GM18507 (cell line): ENCODE measurements around the gene HELZ2.
"Not testable (repeated sequence)": the region's sequence is repeated elsewhere in the genome, so short reads cannot be mapped to it uniquely, and the experiment has no call there.

ENCODE experiments used
- DNase-seq: peaks from one replicate; pipeline ENCODE4 v3.0.0; 2011; ENCODE audit warnings: low read depth; ENCODE audit not compliant: insufficient read length; ENCODE audit errors: extremely low spot score
- FAIRE-seq: peaks from 2 replicates; lab custom pipeline; 2011; peaks lifted over from hg19 to GRCh38; lab: Jason Lieb, UNC

Gene HELZ2

DNA sequence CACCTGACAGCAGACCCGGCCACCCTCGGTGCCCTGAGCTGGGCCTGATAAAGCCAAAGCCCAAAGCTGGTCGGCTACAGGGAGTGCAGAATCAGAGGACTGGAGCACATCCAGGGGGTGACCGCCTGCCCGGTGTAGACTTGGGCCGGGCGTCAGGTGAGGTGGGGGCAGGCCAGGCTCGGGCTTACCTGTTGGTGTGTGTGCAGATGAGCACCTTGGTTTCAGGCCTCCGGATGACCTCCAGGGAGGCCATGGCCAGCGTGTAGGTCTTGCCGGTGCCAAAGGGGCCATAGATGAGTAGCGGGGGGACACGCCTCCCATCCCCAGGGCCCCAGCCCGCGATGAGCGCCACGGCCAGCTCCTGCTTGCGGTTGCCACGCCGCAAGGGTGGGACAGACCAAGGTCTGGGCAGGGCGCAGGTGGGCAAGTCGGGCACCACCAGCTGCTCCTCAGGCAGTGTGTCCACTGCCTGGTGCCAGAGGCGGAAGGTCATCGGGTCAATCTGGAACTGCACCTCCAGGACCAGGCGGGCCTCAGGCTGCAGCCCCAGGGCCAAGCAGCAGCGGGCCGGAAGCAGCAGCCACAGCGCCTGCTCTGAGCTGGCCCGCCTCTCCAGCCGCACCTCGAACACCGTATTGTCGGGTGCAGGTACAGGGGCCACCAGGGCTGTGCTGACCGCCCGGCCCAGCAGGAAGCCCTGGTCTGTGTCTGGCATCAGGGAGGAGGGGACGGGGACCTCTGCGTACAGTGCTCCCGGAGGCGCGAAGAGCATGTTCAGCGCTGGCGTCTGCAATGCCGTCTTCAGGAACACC is 5.7 kb downstream of the HELZ2 start:
- FAIRE-seq (peak; percentile 24), DNase-seq (no peak)

- FAIRE-seq = peak; percentile 98
- DNase-seq = no peak
Observed at GRCh38 chr20:63567386-63568169, 6.5 kb downstream of the HELZ2 start.

DNA sequence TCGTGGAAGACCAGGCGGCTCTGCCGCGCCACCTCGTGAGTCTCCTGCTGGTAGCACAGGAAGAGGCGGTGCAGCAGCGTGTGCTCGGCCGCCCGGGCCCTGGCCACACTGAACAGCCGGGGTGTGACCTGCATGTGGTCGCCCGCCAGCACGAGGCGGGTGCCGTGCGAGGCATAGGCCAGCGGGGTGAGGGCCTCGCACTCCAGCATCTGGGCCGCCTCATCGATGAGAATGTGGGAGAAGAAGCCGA is 7.0 kb downstream of the HELZ2 start:
- FAIRE-seq (no peak), DNase-seq (no peak)

GRCh38 chr20:63566395-63567135 is 7.5 kb downstream of the HELZ2 start:
- DNase-seq (no peak), FAIRE-seq (no peak)

- no peak for FAIRE-seq
- no peak for DNase-seq
Observed at GRCh38 chr20:63565699-63566335, 8.2 kb downstream of the HELZ2 start.

DNA sequence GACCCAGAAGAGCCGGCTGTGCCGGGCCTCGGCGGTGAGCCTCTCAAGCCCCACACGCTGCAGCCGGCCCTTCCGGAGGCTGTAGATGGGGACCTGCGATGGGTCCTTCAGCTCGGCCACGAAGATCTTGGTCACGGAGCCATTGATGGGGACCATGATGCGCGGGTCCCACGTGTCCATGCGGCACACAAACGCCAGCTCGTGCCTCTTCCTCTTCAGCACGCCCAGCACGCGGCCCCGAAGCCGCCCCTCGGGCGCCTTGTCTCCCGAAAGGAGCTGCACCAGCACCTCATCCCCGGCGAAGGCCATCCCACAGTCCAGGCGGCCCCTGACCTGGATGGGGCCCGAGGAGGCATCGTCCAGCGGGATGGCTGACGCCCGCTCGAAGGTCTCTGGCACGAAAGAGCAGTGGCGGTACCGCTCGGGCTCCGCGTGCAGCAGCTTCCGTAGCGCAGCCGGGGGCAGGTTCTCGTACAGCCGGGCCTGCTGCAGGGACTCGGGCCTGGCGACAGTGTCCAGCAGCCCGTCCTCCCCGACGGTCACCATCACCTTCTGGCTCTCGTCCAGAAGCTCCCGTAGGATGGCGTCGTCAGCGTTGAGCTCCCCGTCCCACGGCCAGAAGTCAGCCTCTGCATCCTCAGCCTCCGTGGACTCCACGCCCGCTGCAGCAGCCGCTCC is 8.9 kb downstream of the HELZ2 start:
- DNase-seq (no peak), FAIRE-seq (no peak)

DNA sequence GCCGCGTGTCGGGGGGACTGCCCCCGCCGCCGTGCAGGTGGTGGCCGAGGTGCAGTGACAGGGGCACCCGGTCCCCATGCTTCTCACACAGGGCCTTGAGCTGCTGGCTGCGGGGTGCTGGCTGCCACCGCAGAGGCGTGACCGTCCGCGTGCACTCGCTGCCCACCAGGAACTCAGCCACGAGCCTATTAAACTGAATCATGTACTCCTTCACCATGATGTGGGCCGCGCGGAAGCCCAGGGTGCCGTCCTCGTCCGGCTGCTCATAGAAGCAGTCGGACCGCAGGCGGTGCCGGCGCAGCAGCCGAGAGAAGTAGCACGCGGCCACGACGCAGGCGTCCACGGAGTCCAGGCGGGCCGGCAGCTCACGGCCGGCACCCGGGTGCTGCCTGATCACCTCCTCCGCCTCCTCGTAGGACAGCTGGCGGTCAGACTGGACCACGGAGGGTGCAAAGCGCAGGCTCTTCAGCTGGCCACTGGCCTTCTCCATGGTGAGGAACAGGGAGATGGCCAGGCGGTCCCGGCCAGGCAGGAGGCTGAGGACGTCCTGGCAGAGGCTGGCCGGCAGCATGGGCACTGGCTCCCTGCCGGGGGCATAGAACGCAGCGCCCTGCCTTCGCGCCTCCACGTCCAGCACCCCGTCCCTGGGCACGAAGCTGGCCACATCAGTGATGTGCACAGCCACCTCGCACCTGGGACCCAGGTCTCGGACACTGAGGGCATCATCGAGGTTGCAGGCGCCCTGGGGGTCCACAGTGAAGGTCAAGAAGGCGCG is 9.8 kb downstream of the HELZ2 start:
- DNase-seq (no peak), FAIRE-seq (no peak)

DNA sequence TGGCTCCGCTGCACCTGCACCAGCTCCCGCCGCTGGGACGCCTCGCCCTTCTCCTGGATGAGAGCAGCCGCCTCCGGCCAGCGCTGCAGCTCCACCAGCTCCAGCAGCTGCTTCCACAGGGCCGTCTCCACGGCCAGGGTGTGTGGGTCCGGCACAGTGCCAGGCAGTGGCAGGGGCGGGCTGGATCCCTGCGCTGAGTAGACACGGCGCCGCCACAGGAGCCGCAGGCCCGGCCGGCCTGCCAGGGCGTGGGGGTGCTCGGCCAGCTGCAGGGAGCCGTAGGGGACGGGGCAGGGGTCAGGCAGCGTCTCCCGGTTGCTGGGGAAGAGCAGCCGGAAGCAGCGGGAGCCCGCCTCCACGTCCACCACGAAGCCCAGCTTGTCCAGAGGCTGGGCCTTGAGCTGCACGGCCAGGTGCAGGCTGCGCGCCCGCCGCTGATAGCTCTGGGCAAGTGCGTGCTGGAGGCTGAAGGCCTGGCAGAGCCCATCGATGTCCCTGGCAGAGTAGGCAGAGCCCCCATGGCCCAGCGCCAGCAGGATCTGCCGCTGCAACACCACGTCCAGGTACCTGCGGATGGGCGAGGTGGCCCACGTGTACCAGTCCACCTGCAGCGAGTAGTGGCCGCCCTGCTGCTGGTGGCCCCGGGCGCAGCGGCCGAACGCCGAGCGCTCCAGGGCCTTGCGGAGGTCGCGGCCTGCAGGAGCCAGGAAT is 10.7 kb downstream of the HELZ2 start:
- no peak for FAIRE-seq
- no peak for DNase-seq

GRCh38 chr20:63562461-63563224 is 11.4 kb downstream of the HELZ2 start:
- FAIRE-seq (peak; percentile 84), DNase-seq (peak; percentile 54)

GRCh38 chr20:63561624-63562396 is 12.2 kb downstream of the HELZ2 start:
- FAIRE-seq (no peak), DNase-seq (no peak)

DNA sequence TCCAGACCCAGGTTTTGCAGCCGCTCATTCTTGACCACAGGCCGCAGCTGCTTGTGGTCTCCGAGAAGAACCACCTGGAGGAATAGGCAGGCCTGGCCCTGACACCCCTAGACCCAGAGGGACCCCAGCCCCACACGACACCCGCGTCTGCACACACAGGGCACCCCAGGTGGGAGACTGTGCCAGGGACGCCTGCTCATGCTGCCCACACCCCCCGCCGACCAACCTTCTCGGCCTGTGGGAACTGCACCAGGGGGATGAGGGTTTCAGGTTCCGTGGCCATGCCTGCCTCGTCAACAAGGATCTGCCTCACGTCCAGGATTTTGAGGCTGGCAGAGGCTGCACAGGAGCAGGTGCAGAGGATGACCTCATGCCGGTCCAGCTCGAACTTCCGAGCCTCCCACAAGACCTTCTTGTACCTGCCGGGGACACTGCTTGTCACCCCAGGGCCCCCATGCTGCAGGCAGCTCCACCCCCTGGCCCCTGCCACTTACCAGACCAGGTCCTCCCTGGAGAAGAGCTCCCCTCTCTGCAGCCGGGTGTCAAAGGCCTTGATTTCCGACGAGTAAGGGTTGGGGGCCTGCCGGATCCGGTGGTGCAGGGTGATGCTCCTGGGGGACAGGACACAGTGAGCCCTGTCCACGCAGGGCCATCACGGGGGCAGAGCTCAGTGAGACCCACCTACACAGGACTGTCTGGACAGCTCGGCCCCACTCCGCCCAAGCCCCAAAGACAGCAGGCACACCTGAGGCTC is 13.0 kb downstream of the HELZ2 start:
- DNase-seq (no peak), FAIRE-seq (no peak)

DNA sequence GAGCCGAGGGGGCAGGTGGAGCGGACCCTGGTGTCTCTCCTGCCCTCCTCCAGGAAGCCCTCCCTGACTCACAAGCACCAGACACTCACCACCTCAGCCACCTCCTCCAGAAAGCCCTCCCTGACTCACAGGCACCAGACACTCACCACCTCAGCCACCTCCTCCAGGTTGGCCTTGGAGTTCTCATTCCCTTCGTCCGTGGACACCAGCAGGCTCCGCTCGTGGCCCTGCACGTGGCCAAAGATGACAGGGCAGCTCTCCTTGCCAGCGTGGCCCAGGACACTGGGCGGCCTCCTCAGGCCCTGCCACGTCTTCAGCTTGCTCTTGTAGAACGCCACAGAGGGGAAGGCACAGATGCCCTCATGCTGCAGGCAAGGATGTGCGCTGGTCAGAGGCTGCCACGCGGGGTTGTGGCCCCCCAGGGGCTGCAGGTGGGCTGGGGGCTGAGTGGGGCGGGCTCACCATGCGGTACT is 13.7 kb downstream of the HELZ2 start:
- no peak for DNase-seq
- FAIRE-seq = no peak

DNA sequence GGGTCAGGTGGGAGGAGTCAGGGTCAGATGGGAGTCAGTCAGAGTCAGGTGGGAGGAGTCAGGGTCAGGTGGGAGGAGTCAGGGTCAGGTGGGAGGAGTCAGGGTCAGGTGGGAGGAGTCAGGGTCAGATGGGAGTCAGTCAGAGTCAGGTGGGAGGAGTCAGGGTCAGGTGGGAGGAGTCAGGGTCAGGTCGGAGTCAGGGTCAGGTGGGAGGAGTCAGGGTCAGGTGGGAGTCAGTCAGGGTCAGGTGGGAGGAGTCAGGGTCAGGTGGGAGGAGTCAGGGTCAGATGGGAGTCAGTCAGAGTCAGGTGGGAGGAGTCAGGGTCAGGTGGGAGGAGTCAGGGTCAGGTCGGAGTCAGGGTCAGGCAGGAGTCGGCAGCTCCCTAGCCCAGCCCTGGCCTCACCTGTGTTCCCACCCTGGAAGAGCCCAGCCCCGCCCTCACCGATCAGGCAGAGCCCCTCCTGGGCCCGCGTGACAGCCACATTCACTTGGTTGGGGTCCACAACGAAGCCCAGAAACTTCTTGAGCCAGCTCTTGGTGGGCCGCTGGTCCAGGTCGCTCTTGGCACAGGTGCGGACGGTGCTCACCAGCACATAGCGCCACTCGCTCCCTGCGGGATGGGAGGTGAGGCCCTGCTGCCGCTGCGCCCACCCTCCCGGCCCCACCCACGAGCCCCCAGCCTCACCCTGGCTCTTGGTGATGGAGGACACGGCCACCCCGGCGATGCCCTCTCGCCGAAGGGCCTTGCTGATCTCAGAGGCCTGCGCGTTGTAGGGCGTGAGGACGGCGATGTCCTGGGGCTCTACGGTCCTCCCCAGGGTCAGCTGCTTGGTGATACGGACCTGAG is 14.3 kb downstream of the HELZ2 start:
- FAIRE-seq, DNase-seq: not testable (repeated sequence)

GRCh38 chr20:63558804-63559484 is 15.1 kb downstream of the HELZ2 start:
- FAIRE-seq (no peak), DNase-seq (no peak)

- FAIRE-seq = no peak
Observed at GRCh38 chr20:63557481-63557891, 16.6 kb downstream of the HELZ2 start.

More at GRCh38 chr20:63557481-63557891, 16.6 kb downstream of the HELZ2 start:
- DNase-seq = no peak
